Measurements from ENCODE around the gene WDR47. TPM values are rescaled to one million over a fixed set of nuclear protein-coding genes. Genes with fewer than 3 reads are reported as not detected.

WDR47 gene
- polyA plus RNA-seq, 2 of the 4 experiments (the other 2 are of a cell fraction) = 5.5 to 10.8 TPM

GRCh38 chr1:108947871-108948525 is 93.9 kb downstream of the WDR47 start:
- ChIA-PET POLR2A (no interaction called here), CTCF (interaction anchor here (0.6 to 1.1 kb wide), 3 partner anchors 11 to 164 kb away, joined by 3 to 4 read pairs (median 3); a partner anchor contains a TSS)
- FAIRE-seq (no peak), DNase-seq (ENCODE audit: low read depth in 1 of 2, low spot score in 1 of 2) (no peak), ATAC-seq (no peak)
- H3K4me3 ChIP-seq = no peak overlapping the region
- H3K4me2 ChIP-seq = no peak overlapping the region
- no peaks in the 10 kb centered on the region for H3K4me1 ChIP-seq
- TF ChIP-seq FOXS1 (CRISPR knock-in tag; IDR thresholded peaks at IDR 0.05) (no peak), BHLHE40 (IDR thresholded peaks at IDR 0.05; ENCODE audit: low read depth, low read length) (no peak), RARB (CRISPR knock-in tag; IDR thresholded peaks at IDR 0.05) (no peak), CHD4 (IDR thresholded peaks at IDR 0.05; ENCODE audit: borderline replicate concordance) (no peak), GATA3 (IDR thresholded peaks at IDR 0.05; ENCODE audit: borderline replicate concordance) (no peak), NFE2L2 (conservative IDR thresholded peaks at IDR 0.05; ENCODE audit: low read length) (no peak), CBX8 (IDR thresholded peaks at IDR 0.05) (no peak), HOXB5 (CRISPR knock-in tag; IDR thresholded peaks at IDR 0.05) (no peak), CHD2 (IDR thresholded peaks at IDR 0.05; ENCODE audit: low read length, partially characterized antibody) (no peak), RCOR1 (IDR thresholded peaks at IDR 0.05; ENCODE audit: low read depth, low read length) (no peak), MAZ (IDR thresholded peaks at IDR 0.05; ENCODE audit: borderline replicate concordance, low read depth, low read length) (no peak), BCL3 (IDR thresholded peaks at IDR 0.05) (no peak), TP53 (CRISPR knock-in tag; IDR thresholded peaks at IDR 0.05) (no peak), SREBF2 (IDR thresholded peaks at IDR 0.05) (no peak), ESRRA (IDR thresholded peaks at IDR 0.05; ENCODE audit: borderline replicate concordance, low read length) (no peak)
- TF ChIP-seq, protein P1, sequence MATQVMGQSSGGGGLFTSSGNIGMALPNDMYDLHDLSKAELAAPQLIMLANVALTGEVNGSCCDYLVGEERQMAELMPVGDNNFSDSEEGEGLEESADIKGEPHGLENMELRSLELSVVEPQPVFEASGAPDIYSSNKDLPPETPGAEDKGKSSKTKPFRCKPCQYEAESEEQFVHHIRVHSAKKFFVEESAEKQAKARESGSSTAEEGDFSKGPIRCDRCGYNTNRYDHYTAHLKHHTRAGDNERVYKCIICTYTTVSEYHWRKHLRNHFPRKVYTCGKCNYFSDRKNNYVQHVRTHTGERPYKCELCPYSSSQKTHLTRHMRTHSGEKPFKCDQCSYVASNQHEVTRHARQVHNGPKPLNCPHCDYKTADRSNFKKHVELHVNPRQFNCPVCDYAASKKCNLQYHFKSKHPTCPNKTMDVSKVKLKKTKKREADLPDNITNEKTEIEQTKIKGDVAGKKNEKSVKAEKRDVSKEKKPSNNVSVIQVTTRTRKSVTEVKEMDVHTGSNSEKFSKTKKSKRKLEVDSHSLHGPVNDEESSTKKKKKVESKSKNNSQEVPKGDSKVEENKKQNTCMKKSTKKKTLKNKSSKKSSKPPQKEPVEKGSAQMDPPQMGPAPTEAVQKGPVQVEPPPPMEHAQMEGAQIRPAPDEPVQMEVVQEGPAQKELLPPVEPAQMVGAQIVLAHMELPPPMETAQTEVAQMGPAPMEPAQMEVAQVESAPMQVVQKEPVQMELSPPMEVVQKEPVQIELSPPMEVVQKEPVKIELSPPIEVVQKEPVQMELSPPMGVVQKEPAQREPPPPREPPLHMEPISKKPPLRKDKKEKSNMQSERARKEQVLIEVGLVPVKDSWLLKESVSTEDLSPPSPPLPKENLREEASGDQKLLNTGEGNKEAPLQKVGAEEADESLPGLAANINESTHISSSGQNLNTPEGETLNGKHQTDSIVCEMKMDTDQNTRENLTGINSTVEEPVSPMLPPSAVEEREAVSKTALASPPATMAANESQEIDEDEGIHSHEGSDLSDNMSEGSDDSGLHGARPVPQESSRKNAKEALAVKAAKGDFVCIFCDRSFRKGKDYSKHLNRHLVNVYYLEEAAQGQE (IDR thresholded peaks at IDR 0.05) = no peak
- H3K27ac ChIP-seq = no peak overlapping the region
- 94% methylated on average over 6 of the region's 6 CpGs for WGBS (ENCODE audit: missing lambda C conversion rate)
- no peaks in the 10 kb centered on the region for H3K9me3 ChIP-seq

DNA sequence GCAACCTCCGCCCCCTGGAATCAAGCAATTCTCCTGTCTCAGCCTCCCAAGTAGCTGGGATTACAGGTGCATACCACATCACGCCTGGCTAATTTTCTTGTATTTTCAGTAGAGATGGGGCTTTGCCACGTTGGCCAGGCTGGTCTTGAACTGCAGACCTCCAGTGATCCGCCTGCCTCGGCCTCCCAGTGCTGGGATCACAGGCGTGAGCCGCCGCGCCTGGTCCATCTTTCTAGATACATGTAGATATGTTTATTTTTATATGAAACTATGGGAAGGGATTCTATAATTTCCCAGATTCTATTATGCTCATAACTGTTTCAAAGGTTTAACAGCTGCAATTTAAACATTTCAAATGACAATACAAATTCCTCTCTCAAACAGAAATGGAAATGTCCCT is 105.7 kb downstream of the WDR47 start:
- FAIRE-seq (no peak), DNase-seq (ENCODE audit: low read depth in 1 of 2, low spot score in 1 of 2) (no peak), ATAC-seq (no peak)
- CTCF ChIA-PET = no interaction called here
- Histone ChIP-seq H3K4me3 (no peak overlapping the region), H3K9me3 (no peaks in the 10 kb centered on the region), H3K4me2 (no peak overlapping the region), H3K27ac (no peak overlapping the region), H3K4me1 (no peaks in the 10 kb centered on the region)
- 99% methylated on average over 9 of the region's 9 CpGs for WGBS (ENCODE audit: missing lambda C conversion rate)
- POLR2A ChIA-PET = no interaction called here
- no peak for TF ChIP-seq CHD2 (IDR thresholded peaks at IDR 0.05; ENCODE audit: low read length, partially characterized antibody)
- TF ChIP-seq ESRRA (IDR thresholded peaks at IDR 0.05; ENCODE audit: borderline replicate concordance, low read length) = no peak
- no peak for TF ChIP-seq CHD4 (IDR thresholded peaks at IDR 0.05; ENCODE audit: borderline replicate concordance)
- TF ChIP-seq NR3C1 (IDR thresholded peaks at IDR 0.05) = no peak
- TF ChIP-seq ATOH8 (CRISPR knock-in tag; IDR thresholded peaks at IDR 0.05; ENCODE audit: low read depth) = no peak
- TF ChIP-seq KDM1A (IDR thresholded peaks at IDR 0.05; ENCODE audit: low read depth) = no peak
- no peak for TF ChIP-seq ZSCAN20 (CRISPR knock-in tag; IDR thresholded peaks at IDR 0.05)
- no peak for TF ChIP-seq MYC (IDR thresholded peaks at IDR 0.05; ENCODE audit: borderline replicate concordance, low read length)
- TF ChIP-seq, protein P2, sequence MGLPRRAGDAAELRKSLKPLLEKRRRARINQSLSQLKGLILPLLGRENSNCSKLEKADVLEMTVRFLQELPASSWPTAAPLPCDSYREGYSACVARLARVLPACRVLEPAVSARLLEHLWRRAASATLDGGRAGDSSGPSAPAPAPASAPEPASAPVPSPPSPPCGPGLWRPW (IDR thresholded peaks at IDR 0.05) = no peak
- TF ChIP-seq SMC3 (IDR thresholded peaks at IDR 0.05) = no peak
- TF ChIP-seq, protein P3, sequence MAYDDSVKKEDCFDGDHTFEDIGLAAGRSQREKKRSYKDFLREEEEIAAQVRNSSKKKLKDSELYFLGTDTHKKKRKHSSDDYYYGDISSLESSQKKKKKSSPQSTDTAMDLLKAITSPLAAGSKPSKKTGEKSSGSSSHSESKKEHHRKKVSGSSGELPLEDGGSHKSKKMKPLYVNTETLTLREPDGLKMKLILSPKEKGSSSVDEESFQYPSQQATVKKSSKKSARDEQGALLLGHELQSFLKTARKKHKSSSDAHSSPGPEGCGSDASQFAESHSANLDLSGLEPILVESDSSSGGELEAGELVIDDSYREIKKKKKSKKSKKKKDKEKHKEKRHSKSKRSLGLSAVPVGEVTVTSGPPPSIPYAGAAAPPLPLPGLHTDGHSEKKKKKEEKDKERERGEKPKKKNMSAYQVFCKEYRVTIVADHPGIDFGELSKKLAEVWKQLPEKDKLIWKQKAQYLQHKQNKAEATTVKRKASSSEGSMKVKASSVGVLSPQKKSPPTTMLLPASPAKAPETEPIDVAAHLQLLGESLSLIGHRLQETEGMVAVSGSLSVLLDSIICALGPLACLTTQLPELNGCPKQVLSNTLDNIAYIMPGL (CRISPR knock-in tag; IDR thresholded peaks at IDR 0.05; ENCODE audit: borderline replicate concordance) = no peak
- no peak for TF ChIP-seq HOXB13 (CRISPR knock-in tag; IDR thresholded peaks at IDR 0.05; ENCODE audit: low read depth)
- TF ChIP-seq, protein P4, sequence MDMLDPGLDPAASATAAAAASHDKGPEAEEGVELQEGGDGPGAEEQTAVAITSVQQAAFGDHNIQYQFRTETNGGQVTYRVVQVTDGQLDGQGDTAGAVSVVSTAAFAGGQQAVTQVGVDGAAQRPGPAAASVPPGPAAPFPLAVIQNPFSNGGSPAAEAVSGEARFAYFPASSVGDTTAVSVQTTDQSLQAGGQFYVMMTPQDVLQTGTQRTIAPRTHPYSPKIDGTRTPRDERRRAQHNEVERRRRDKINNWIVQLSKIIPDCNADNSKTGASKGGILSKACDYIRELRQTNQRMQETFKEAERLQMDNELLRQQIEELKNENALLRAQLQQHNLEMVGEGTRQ (IDR thresholded peaks at IDR 0.05) = no peak
- TF ChIP-seq CBX2 (IDR thresholded peaks at IDR 0.05; ENCODE audit: borderline replicate concordance, low read depth) = no peak

Data from A549 (cell line).